SH-SY5Y (cell line): ENCODE data around the gene KNTC1.

ENCODE experiments used
- GATA2 ChIP-seq: IDR thresholded peaks from 2 replicates; pipeline ENCODE4 v1.6.1; 2011; ENCODE audit warnings: mild to moderate bottlenecking, low read depth, low read length
- GATA3 ChIP-seq: IDR thresholded peaks from 2 replicates; pipeline ENCODE4 v1.6.1; 2011; ENCODE audit warnings: low read depth, mild to moderate bottlenecking, low read length, moderate library complexity

Gene KNTC1, protein sequence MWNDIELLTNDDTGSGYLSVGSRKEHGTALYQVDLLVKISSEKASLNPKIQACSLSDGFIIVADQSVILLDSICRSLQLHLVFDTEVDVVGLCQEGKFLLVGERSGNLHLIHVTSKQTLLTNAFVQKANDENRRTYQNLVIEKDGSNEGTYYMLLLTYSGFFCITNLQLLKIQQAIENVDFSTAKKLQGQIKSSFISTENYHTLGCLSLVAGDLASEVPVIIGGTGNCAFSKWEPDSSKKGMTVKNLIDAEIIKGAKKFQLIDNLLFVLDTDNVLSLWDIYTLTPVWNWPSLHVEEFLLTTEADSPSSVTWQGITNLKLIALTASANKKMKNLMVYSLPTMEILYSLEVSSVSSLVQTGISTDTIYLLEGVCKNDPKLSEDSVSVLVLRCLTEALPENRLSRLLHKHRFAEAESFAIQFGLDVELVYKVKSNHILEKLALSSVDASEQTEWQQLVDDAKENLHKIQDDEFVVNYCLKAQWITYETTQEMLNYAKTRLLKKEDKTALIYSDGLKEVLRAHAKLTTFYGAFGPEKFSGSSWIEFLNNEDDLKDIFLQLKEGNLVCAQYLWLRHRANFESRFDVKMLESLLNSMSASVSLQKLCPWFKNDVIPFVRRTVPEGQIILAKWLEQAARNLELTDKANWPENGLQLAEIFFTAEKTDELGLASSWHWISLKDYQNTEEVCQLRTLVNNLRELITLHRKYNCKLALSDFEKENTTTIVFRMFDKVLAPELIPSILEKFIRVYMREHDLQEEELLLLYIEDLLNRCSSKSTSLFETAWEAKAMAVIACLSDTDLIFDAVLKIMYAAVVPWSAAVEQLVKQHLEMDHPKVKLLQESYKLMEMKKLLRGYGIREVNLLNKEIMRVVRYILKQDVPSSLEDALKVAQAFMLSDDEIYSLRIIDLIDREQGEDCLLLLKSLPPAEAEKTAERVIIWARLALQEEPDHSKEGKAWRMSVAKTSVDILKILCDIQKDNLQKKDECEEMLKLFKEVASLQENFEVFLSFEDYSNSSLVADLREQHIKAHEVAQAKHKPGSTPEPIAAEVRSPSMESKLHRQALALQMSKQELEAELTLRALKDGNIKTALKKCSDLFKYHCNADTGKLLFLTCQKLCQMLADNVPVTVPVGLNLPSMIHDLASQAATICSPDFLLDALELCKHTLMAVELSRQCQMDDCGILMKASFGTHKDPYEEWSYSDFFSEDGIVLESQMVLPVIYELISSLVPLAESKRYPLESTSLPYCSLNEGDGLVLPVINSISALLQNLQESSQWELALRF (N-terminal part only)

DNA sequence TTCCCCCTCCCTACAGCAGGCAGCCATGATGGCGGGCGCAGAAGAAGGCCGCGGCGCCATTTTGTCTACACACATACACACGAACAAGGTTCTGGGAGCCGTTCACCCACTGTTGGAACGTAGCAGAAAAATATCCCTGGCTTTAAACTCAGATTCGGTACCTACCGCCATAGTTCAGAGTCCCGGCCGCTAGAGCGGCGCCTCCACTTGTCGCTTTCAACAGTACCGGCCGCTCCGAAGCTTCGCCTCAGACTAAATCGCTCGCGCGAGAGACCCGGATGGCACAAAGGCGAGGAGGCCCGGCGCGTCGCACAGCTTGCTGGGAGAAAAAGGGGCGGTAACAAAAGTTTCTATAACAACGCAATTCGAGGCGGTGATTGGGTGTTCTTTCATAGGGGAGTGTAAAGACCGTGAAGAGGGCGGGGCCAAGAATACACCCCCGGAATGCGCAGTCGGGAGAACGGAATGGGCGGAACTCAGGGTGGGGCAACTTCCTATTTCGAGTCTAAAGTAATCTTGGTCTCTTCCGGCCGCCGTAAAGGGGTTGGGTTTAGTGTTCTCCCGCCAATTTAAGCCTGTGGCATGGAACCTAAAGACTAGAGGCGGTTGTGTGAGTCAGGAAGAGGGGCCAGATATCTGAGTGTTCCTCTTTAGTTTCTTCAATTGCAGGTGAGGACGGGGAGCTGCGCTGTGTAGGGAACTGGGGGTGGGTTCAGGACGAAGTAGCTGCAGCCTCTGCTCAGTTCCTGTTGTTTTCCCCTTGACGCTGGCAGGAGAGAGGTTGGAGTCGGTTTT, at the start of gene KNTC1, which contains the start of gene RSRC2:
Gene KNTC1 (plus strand): TSS at position 567 of the 795 bp plus-strand sequence. CDS start 2,815 bp downstream, outside the sequence.
Gene RSRC2 (minus strand): TSS at position 254 of the 795 bp plus-strand sequence. CDS start 83 bp downstream, at position 171.
- TF ChIP-seq GATA2 (no peak), GATA3 (no peak)

DNA sequence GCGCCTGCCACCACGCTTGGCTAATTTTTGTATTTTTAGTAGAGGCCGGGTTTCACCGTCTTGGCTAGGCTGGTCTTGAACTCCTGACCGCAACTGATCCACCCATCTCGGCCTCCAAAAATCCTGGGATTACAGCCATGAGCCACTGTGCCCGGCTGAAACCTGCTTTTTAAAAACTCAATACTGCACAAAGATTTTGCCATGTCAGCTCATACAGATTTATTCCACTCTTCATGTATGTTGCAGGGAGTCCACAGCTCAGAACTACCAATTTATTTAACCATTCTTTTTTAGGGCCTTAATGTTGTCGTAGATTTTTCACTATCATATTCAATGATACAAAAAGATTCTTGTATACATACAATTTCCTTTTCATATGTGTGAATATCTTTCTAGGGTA, 46.3 kb upstream of the KNTC1 start:
- TF ChIP-seq GATA2 = no peak
- TF ChIP-seq GATA3 = no peak

DNA sequence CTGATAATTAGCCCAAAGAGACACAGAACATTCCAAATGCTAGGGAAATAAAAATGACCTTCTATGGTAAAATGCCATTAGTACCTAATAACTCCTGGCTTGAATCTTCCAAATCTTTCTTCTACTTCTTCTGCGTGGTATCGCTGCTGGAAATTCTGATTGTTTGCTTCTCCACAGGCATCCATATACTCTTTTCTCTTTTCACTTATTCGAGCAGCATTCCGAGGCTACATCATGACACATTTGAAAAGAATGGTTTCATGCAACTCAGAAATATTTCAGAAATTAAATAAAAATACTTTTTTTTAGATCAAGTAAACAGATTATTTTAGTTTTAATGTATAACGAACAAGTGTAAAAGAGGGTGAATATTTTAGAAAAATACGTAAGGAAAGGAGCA, 45.2 kb upstream of the KNTC1 start:
- TF ChIP-seq GATA2 (no peak), GATA3 (no peak)

DNA sequence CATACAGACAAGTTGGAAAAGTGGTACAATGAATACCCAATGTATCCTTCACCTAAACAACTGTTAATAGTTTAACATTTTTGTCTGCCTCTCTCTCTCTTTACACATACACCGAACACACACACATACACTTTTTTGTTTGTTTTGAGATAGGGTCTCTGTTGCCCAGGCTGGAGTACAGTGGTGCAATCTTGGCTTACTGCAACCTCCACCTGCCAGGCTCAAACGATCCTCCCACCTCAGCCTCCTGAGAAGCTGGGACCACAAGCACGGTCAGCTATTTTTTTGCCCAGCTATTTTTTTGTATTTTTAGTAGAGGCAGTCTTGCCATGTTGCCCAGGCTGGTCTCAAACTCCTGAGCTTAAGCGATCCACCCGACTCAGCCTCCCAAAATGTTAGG, 43.1 kb upstream of the KNTC1 start:
- TF ChIP-seq GATA3 = no peak
- no peak for TF ChIP-seq GATA2

DNA sequence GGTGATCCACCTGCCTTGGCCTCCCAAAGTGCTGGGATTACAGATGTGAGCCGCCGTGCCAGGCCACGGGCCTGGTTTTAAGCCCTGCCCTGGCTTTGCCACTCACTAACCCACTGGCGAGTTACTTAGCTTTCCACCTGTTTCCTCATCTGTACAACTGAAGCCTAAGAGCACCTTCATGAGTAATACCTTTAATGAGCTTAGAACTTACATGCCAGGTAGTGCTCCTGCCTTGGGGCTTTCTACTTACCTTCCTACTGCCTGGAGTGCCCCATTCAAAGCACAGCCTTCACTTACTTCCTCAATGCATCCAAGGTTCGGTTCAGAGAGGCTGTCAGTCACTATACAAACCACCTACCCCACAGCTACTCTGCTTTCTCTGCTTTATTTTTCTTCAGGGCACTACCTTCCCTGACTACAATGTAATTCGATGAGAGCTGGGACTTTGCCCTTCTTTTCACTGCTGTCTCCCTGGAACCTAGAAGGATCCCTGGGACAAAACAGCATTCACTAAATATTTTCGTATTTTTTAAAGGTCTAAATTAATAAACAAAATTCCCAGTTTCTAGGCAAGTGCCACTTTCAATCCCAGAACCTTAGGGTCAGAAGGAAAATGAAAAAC, 40.1 kb upstream of the KNTC1 start:
- TF ChIP-seq GATA2 (no peak), GATA3 (no peak)

DNA sequence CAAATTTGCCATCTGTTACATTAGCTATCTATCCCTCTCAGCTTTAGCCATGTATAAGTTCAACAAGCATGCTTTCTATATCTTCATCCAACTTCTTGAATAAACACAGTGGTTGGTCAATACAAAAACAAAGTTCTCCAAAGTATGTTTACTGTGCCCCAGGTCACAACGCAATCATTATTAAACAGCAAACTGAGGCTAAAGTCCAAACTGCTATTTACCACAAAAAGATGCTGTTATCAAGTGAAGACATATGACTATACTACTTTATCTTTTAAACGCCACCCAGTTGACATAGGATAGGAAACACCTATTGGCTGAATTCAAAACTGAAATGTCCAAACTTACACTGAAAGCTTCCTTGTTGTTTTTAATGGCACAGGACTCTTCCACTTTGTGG, 38.0 kb upstream of the KNTC1 start:
- TF ChIP-seq GATA2 (no peak), GATA3 (no peak)

DNA sequence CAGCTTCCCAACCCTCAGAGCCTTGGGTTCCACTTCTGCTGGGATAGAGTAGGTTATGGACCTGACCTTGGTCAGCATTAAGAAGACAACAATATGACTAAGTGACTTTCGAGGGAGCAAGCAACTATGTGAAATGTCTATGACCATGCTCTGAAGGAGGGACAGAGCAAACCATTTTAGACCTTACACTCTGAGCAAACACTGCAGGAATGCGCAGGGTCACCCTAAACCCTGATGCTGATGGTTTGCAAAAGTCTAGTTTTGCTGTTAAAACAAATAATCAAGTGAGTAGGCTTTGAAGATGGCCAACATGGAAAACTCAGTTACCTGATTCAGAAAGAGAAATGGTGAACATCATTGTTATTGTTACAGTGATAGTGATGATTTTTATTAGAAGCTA, 35.1 kb upstream of the KNTC1 start:
- no peak for TF ChIP-seq GATA3
- no peak for TF ChIP-seq GATA2

DNA sequence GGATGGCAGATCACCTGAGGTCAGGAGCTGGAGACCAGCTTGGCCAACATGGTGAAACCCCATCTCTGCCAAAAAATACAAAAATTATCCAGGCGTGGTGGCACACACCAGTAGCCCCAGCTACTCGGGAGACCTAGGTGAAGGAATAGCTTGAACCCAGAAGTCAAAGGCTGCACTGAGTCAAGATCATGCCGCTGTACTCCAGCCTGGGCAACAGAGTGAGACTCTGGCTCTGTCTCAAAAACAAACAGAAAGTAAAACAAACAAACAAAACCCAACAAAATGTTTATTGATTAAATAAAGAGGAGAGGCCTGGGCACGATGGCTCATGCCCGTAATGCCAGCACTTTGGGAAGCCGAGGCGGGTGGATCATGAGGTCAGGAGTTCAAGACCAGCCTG, 31.8 kb upstream of the KNTC1 start:
- TF ChIP-seq GATA2 = no peak
- no peak for TF ChIP-seq GATA3

DNA sequence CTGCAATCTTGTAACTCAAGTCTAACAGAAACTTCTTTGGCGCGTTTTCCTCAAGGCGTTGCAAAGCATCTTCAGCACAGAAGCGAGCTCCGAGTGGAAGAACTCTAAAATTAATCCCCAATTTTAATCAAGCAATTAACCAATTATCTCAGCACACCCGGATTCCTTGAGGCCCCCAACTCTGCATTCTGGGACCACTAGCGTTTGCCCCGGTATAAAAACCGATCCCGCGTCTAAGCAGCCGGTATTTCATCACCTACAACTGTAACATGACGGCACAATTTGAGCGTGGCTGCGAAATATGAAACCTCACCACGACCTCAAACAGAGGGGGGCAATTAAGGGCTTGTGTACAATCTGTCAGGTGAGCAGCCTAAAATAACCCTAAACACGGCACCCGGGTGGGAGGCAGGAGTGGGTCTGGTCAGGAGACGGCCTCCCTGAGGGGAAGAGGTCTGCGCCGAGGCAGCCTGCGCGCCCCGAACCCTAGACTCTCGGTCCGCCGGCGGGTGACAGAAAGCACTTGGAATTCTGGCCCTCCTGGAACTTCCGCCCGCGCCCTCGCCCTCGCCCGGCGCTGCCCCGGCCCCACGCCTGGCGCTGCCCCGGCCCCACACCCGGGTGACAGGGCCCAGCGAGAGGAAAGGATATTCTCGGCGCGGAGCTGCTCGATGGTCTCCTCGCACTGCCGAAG, 26.9 kb upstream of the KNTC1 start:
- TF ChIP-seq GATA3 = no peak

DNA sequence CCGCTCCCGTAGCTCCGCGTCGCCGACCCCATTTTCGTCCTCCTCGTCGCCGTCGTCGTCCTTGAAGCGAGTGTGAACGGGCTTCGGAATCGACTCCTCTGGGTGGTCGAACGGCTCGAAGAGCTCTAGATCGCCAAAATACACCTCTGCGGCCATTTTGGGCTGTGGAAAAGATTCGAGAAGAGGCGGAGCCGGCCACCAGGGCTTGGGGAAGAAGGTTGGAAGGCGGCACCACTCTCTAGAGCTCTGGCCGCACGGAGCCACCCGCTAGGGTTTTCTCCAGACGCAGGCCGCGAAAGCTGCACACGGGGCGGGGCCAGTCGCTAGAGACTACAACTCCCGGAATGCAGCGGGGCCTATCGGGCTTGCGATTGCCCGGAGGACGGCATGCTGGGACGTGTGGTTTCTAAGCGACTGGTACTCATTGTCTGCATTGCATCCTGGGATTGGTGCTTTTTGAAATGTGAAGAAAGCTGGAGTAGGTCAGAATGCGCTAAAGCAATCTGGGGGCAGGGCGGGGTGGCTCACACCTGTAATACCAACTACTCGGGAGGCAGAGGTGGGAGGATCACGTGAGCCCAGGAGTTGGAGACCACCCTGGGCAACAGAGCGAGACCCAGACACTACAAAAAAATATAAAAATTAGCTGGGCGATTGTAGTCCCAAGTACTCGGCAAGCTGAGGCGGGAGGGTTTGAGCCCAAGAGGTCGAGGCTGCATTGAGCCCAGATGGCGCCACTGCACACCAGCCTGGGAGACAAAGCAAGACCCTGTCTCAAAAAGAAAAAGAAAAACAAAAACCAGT, 26.2 kb upstream of the KNTC1 start, which contains the start of gene ZCCHC8:
Gene ZCCHC8 (minus strand): TSS at position 248 of the 804 bp plus-strand sequence. CDS start 92 bp downstream, at position 156.
- no peak for TF ChIP-seq GATA3
- TF ChIP-seq GATA2 = peak; percentile 35; the same call in 1 of the 2 replicates

DNA sequence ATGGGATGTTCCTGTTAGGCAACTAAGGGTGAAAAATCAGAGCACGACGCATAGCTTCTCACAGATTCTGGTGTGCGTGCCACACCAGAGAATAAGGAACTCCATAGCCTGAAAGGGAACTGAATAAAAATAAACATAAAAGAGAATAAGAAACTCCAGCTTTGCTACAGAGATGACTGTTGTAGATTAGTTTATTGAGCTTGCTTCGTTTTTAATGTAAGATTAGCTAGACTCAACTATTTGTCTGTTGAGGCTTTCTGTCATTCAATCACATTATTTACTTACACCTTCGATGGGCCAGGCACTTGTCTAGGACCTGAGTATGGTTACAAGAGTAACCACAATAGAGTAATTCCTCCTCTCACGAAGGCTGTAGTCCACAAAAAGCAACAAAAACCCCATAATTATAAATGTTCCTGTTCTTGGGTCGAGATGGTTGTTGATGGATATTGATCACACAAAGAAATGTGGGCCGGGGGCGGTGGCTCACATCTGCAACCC, 25.5 kb upstream of the KNTC1 start:
- TF ChIP-seq GATA2 (no peak), GATA3 (no peak)

DNA sequence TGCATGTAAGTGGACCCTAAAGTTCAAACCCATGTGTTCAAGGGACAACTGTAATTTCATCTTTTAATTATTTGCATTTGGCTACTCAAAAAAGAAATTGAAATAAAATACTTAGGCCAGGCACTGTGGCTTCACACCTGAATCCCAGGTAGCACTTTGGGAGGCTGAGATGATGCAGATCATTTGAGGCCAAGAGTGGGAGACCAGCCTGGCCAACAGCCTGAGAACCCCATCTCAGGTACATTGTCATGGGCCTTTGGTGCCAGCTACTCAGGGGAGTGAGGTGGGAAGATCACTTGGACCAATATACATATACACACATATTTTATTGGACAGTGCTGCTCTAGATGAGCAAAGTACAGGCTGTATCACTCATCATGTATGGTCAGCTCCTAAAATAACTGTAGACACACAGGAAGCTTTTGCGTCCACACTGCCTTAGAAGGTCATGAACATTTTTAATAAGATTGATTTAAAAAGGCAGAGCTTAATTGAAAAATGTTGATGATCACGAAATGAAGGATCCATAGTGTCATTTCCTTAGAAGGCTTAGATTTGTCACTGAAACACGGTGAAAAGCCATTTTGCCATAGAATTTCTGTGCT, 23.8 kb upstream of the KNTC1 start:
- TF ChIP-seq GATA2 (no peak), GATA3 (no peak)
